GM13977 (cell line): ENCODE measurements around the gene ALOX5AP.

ENCODE experiments used
- DNase-seq: peaks from one replicate; pipeline ENCODE4 v3.0.0; 2012; ENCODE audit warnings: low spot score
- in situ Hi-C: fragments of 300-500 bp; cut with MboI; formaldehyde crosslinking; loops from one replicate; pipeline ENCODE4 v1.12.0; 2022; ENCODE audit warnings: low sequenced_read_pairs, low pct_unique_long_range_greater_than_20kb, mixed read lengths, inconsistent platforms; ENCODE audit not compliant: unreplicated experiment
- TF ChIP-seq, protein P1 (sequence below): IDR thresholded peaks from 2 replicates; pipeline ENCODE4 v1.5.1; 2012; ENCODE audit warnings: mild to moderate bottlenecking, control low read depth; ENCODE audit not compliant: insufficient read depth; ENCODE audit errors: extremely low read depth, missing control alignments

Gene ALOX5AP

DNA sequence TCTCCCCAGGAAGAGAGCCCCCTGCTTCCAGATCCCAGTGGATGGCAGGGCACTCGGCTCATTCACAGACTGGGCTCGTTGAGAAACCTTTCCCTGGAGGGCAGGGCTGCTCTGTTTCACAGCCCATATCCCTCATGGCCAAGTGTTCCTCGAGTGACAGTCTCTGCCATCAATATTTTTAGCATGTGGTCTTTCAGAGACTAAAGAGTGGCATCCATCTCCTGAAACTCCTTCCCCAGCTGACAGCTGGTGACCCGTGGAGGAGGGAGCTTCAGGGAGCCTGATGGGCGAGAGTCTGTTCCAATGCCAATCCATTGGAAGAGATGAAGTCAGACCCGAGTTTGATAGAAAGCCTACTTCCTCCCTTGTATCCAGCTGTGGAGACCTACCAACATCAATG is 30.7 kb upstream of the ALOX5AP start:
- DNase-seq: no peak

DNA sequence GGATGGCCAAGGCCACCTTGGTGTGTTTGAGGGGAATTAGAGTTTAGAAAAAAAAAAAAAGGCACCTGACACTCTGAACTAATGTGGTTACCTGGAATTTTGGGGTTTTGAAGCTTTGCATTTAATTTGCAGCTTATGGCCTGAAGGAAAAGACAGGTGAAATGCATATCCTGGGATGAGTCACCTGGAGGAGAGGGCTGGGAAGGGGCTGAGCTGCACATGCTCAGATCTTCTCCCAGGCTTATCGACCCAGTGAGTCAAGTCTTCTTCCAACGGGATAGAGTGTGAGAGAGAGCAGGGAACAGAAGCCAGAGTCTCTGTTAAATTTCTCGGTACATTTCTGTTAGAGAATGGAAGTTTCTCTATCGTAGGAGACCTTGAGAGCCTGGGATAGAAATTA is 29.7 kb upstream of the ALOX5AP start:
- TF ChIP-seq, protein P1, sequence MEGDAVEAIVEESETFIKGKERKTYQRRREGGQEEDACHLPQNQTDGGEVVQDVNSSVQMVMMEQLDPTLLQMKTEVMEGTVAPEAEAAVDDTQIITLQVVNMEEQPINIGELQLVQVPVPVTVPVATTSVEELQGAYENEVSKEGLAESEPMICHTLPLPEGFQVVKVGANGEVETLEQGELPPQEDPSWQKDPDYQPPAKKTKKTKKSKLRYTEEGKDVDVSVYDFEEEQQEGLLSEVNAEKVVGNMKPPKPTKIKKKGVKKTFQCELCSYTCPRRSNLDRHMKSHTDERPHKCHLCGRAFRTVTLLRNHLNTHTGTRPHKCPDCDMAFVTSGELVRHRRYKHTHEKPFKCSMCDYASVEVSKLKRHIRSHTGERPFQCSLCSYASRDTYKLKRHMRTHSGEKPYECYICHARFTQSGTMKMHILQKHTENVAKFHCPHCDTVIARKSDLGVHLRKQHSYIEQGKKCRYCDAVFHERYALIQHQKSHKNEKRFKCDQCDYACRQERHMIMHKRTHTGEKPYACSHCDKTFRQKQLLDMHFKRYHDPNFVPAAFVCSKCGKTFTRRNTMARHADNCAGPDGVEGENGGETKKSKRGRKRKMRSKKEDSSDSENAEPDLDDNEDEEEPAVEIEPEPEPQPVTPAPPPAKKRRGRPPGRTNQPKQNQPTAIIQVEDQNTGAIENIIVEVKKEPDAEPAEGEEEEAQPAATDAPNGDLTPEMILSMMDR: no peak
- no peak for DNase-seq
- in situ Hi-C loops: no loop called here

More for the DNA sequence above, 30.7 kb upstream of the ALOX5AP start:
- in situ Hi-C loops: no loop called here
- TF ChIP-seq, protein P1: no peak

GRCh38 chr13:30708541-30708940 is 26.8 kb upstream of the ALOX5AP start:
- TF ChIP-seq, protein P1: no peak
- in situ Hi-C loops: no loop called here
- DNase-seq: no peak

- no peak for DNase-seq
- in situ Hi-C loops: no loop called here
Observed at GRCh38 chr13:30710442-30710841, 24.9 kb upstream of the ALOX5AP start.

DNA sequence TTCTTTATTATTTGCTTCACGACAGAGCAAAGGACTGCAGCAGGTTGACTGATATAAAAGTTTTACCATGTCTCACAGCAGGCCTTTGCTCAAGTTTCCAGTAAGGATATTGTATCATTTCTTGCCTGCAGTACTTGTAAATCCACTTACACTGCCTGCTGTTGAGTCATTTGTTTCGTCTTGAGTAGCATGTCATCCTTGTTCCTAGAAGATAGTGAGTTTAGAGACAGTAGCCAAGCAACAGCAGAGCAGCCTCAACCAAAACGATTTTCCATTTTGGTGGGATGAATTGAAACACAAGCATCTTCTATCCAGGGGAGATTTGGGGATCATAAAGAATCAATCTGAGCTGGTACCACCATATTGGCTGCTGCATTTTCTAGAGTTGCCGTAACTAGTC is 24.0 kb upstream of the ALOX5AP start:
- TF ChIP-seq, protein P1: no peak
- in situ Hi-C loops: no loop called here

More at GRCh38 chr13:30710442-30710841, 24.9 kb upstream of the ALOX5AP start:
- TF ChIP-seq, protein P1: no peak

DNA sequence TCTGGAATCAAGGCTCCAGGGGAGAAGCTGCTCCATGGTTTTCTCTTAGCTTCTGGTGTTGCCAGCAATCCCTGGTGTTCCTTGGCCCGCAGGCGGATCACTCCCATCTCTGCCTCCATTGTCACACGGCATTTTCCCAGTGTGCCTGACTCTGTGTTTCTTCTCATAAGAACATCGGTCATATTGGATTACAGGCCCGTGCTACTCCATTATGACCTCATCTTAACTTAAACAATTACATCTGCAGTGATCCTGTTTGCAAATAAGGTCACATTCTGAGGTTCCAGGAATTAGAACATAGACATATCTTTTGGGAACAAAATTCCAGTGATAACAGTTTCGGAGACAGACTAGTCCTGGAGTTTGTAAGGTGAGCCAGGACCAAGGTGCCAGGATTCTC is 23.5 kb upstream of the ALOX5AP start:
- DNase-seq: no peak
- TF ChIP-seq, protein P1: no peak
- in situ Hi-C loops: no loop called here

More for the DNA sequence above, 24.0 kb upstream of the ALOX5AP start:
- no peak for DNase-seq
